Spleen (tissue), 11 donors: ENCODE data around the gene NISCH. TPM values are rescaled to one million over a fixed set of nuclear protein-coding genes. Genes with fewer than 3 reads are reported as not detected.

ENCODE experiments used
- DNase-seq: peaks from one replicate; pipeline ENCODE4 v3.0.0-alpha.2; 2020
- H3K27ac ChIP-seq, 8 donors: fragments of 200-600 bp; sonication (generic) in 7 of 8; 1 replicate in 4 of 8; 2 replicates in 4 of 8; pipeline versions ENCODE4 v1.5.0 to v1.8.0; 2016 to 2021; ENCODE audit warnings: inconsistent platforms in 4 of 8, mild to moderate bottlenecking in 4 of 8, moderate library complexity in 1 of 8
- H3K27me3 ChIP-seq, 7 donors: fragments of 200-600 bp; sonication (generic) in 6 of 7; replicated peaks in 1 of 7; 1 replicate in 4 of 7; 2 replicates in 3 of 7; pipeline versions ENCODE4 v1.5.0 to v1.8.0; 2016 to 2021; ENCODE audit warnings: inconsistent platforms in 3 of 7, mild to moderate bottlenecking in 1 of 7
- H3K36me3 ChIP-seq, 6 donors: fragments of 200-600 bp; sonication (generic) in 5 of 6; 1 replicate in 4 of 6; 2 replicates in 2 of 6; pipeline versions ENCODE4 v1.5.0 to v1.8.0; 2016 to 2021; ENCODE audit warnings: inconsistent platforms in 2 of 6
- H3K4me1 ChIP-seq, 6 donors: fragments of 200-600 bp; sonication (generic) in 5 of 6; 1 replicate in 3 of 6; 2 replicates in 3 of 6; pipeline versions ENCODE4 v1.5.0 to v1.8.0; 2016 to 2021; ENCODE audit warnings: inconsistent platforms in 3 of 6
- H3K4me3 ChIP-seq, 8 donors: fragments of 200-600 bp; sonication (generic) in 7 of 8; 1 replicate in 4 of 8; 2 replicates in 4 of 8; pipeline versions ENCODE4 v1.5.0 to v1.8.0; 2016 to 2021; ENCODE audit warnings: inconsistent platforms in 4 of 8, mild to moderate bottlenecking in 4 of 8, moderate library complexity in 2 of 8
- H3K9me3 ChIP-seq, 8 donors: fragments of 200-600 bp; sonication (generic) in 7 of 8; 1 replicate in 4 of 8; 2 replicates in 4 of 8; pipeline versions ENCODE4 v1.5.0 to v1.8.0; 2016 to 2021; ENCODE audit warnings: inconsistent platforms in 4 of 8
- CTCF ChIP-seq, 11 experiments: fragments of 200-600 bp in 7 of 11; fragments of 450-650 bp in 4 of 11; sonication (generic) in 4 of 11; IDR thresholded peaks in 8 of 11; conservative IDR thresholded peaks in 3 of 11; 1 replicate in 7 of 11; 2 replicates in 4 of 11; pipeline versions ENCODE4 v1.4.0 to v1.8.0; 2016 to 2021; ENCODE audit warnings: antibody characterized with exemption in 11 of 11, inconsistent platforms in 4 of 11, mild to moderate bottlenecking in 1 of 11
- POLR2A ChIP-seq, 3 donors: fragments of 450-650 bp; IDR thresholded peaks; one replicate each; pipeline ENCODE4 v1.5.1; 2017; ENCODE audit warnings: antibody characterized with exemption in 3 of 3, mild to moderate bottlenecking in 1 of 3
- POLR2AphosphoS5 ChIP-seq, 3 donors: sonication (generic); formaldehyde crosslinking; IDR thresholded peaks; one replicate each; pipeline ENCODE4 v1.5.1; 2017; ENCODE audit warnings: antibody characterized with exemption in 3 of 3
- whole genome bisulfite sequencing, 5 donors: extraction: QIAGEN DNeasy Blood & Tissue Kit in 3 of 5; methylation state at CpG; one replicate each; pipeline versions ENCODE4 v1.1.5 to v1.1.7; 2013 to 2018; 5-methylcytosine and 5-hydroxymethylcytosine counted together
- intact Hi-C: fragments of 100-400 bp; cut with DNase I; formaldehyde crosslinking; loops from one replicate; pipeline ENCODE4 v1.15.0; 2023; ENCODE audit warnings: low total_unique reads
- polyA plus RNA-seq, 3 donors: library from polyadenylated mRNA; stranded (reverse); fragments of 200-250 nt; gene quantifications; one replicate each; pipeline ENCODE4 v1.2.1, GENCODE V29; 2013
- total RNA-seq, 7 donors: library from RNA; depleted of rRNA in 3 of 7; stranded (reverse); fragments of >200 nt in 3 of 7; fragmentation: NEBNext Ultra II Directional in 4 of 7; extraction: Animal tissue kit (Norgen Biotek cat#: 25700) in 4 of 7; gene quantifications; one replicate each; pipeline versions ENCODE4 v1.1.0 to v1.2.1, GENCODE V29; 2016 to 2021
- donor health status: healthy with polysubstance abuse.
- donor health status: DM: no; HTN: no; CAD: no; lungs with moderate emphysema.
- donor health status: DM: no; HTN: no; CAD: no.
- donor health status: Bipolar disorder and iron deficiency.
- donor health status: healthy.
- donor health status: DM: no; HTN: no; CAD: no.
- donor health status: DM: yes; HTN: yes; CAD: no.

NISCH gene
- total and polyA plus RNA-seq, 10 donors = 18.9 to 92.7 (median 78.8) TPM

GRCh38 chr3:52423173-52423572 is 32.2 kb upstream of the NISCH start:
- Histone ChIP-seq H3K36me3 (peaks cover 0 to 32% (median 0%) of the 10 kb centered on the region in 6 donors), H3K9me3 (no peaks in the 10 kb centered on the region), H3K27me3 (no peaks in the 10 kb centered on the region), H3K27ac (no peak overlapping the region), H3K4me3 (no peak overlapping the region), H3K4me1 (no peaks in the 10 kb centered on the region)
- intact Hi-C loops = no loop called here
- peak; percentile 29 for DNase-seq
- no peak for TF ChIP-seq CTCF (IDR thresholded peaks at IDR 0.05 in 8 of 11, conservative IDR thresholded peaks at IDR 0.05 in 3 of 11)
- no peak for TF ChIP-seq POLR2AphosphoS5 (IDR thresholded peaks at IDR 0.05)
- no peak for TF ChIP-seq POLR2A (IDR thresholded peaks at IDR 0.05)
- 57 to 78% (median 74%) methylated on average over 4 to 5 of the region's 5 CpGs for WGBS, 5 donors

DNA sequence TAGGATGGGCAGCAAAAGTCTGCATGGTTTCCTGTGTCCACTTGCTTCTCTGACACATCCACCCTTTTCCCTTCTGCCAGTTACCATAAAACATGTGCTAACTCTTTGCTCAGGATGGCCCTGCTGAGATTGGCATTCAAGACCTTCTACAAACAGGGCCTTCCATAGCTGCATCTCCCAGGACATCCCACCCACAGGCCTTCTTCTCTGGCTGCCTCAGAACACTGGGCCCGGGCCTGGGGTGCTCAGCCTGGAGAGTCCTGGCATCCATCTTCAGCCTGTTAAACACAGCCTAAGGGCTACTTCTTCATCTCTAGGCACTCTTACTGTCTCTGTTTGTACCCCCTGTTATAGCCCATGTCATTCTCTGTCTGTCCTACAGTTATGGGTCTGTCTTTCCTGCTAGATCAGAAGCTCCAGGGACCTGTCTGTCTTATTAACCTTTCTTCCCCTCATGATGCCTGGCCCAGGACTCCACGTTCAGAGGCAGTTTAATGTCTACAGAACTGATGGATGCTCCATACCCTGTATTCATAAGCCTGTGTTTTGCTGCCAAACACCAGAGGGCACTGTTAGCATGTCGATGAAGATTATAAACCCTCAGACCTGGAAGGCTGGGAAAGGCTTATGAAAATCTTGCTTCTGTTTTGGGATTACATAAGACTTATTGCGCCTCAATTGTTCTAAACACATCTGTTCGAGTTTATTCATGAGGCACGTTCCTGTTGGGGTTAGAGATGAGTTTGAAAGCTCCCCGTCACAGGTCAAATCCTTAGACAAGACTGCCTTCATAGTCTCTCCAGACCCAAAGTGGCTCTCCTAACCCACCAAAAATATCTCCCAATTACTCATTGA is 27.0 kb upstream of the NISCH start:
- no peak overlapping the region for H3K4me3 ChIP-seq
- H3K27me3 ChIP-seq = no peaks in the 10 kb centered on the region
- H3K27ac ChIP-seq = peak overlapping the region in 1 of 8 donors; percentile 21
- 18 to 30% (median 21%) methylated on average over 7 of the region's 7 CpGs for WGBS, 5 donors
- DNase-seq = peak; percentile 40
- intact Hi-C loops = no loop called here
- H3K4me1 ChIP-seq = peaks cover 0 to 22% (median 10%) of the 10 kb centered on the region in 6 donors
- peak; percentile 43 to 74 (median 64) for TF ChIP-seq CTCF (IDR thresholded peaks at IDR 0.05 in 8 of 11, conservative IDR thresholded peaks at IDR 0.05 in 3 of 11)
- no peak for TF ChIP-seq POLR2A (IDR thresholded peaks at IDR 0.05)
- H3K9me3 ChIP-seq = no peaks in the 10 kb centered on the region
- H3K36me3 ChIP-seq = no peaks in the 10 kb centered on the region

- intact Hi-C loops = no loop called here
- TF ChIP-seq POLR2AphosphoS5 (IDR thresholded peaks at IDR 0.05) (no peak), POLR2A (IDR thresholded peaks at IDR 0.05) (no peak), CTCF (IDR thresholded peaks at IDR 0.05 in 8 of 11, conservative IDR thresholded peaks at IDR 0.05 in 3 of 11) (no peak)
- Histone ChIP-seq H3K27ac (peak overlapping the region in 2 of 8 donors; percentile 8 to 21), H3K9me3 (no peaks in the 10 kb centered on the region), H3K4me3 (no peak overlapping the region), H3K27me3 (no peaks in the 10 kb centered on the region), H3K4me1 (peaks cover 0 to 29% (median 12%) of the 10 kb centered on the region in 6 donors), H3K36me3 (no peaks in the 10 kb centered on the region)
- WGBS, 5 donors = 39 to 48% (median 44%) methylated on average over 3 of the region's 3 CpGs
- peak; percentile 38 for DNase-seq
Measured at GRCh38 chr3:52429031-52429430, 26.4 kb upstream of the NISCH start.

DNA sequence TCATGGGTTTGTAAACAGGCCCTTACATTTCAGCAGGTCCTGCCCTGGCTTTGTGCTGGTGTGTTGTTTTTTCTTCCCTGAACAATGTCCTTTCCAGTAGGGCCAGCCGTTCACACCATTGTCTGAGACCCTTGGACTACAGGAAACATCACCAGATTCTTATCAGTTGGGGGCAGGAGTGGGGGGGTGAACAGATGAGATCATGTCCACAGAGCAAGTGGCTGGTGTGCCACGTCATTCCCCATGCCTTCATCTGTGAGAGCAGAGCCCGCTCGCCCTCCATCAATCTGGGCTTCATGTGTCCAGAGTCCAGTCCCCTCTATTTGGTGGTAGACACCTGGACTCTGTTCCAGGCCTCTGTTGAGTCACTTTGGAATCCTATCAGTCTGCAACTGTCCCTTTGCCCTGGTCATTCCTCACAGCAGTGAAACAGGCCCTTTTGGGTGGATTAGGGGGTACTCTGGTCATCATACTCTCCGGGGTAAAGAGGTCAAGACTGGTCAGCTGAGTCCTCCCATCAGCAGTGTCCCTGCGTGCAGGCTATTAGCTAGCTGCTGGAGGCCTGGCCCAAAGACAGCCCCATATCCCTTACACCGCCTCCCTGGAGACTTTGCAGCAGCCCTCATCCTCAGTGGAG is 25.5 kb upstream of the NISCH start:
- Histone ChIP-seq H3K36me3 (no peaks in the 10 kb centered on the region), H3K9me3 (no peaks in the 10 kb centered on the region), H3K4me1 (peaks cover 0 to 34% (median 12%) of the 10 kb centered on the region in 6 donors), H3K4me3 (no peak overlapping the region), H3K27ac (peak overlapping the region in 1 of 8 donors; percentile 21), H3K27me3 (no peaks in the 10 kb centered on the region)
- intact Hi-C loops = no loop called here
- TF ChIP-seq POLR2A (IDR thresholded peaks at IDR 0.05) (no peak), CTCF (IDR thresholded peaks at IDR 0.05 in 8 of 11, conservative IDR thresholded peaks at IDR 0.05 in 3 of 11) (no peak), POLR2AphosphoS5 (IDR thresholded peaks at IDR 0.05) (no peak)
- peak; percentile 21 for DNase-seq
- 63 to 86% (median 82%) methylated on average over 3 to 7 of the region's 7 CpGs for WGBS, 5 donors
